GM18519 (cell line): ENCODE data around the gene RFC4.
"Not testable (repeated sequence)": the region's sequence is repeated elsewhere in the genome, so short reads cannot be mapped to it uniquely, and the experiment has no call there.

Source experiments
- ATAC-seq: cut with Tn5 transposase; IDR thresholded peaks from one replicate; pipeline ENCODE4 v1.9.1; 2021; ENCODE audit warnings: mild to moderate bottlenecking, moderate library complexity; ENCODE audit not compliant: unreplicated experiment, low FRiP score

RFC4 gene

DNA sequence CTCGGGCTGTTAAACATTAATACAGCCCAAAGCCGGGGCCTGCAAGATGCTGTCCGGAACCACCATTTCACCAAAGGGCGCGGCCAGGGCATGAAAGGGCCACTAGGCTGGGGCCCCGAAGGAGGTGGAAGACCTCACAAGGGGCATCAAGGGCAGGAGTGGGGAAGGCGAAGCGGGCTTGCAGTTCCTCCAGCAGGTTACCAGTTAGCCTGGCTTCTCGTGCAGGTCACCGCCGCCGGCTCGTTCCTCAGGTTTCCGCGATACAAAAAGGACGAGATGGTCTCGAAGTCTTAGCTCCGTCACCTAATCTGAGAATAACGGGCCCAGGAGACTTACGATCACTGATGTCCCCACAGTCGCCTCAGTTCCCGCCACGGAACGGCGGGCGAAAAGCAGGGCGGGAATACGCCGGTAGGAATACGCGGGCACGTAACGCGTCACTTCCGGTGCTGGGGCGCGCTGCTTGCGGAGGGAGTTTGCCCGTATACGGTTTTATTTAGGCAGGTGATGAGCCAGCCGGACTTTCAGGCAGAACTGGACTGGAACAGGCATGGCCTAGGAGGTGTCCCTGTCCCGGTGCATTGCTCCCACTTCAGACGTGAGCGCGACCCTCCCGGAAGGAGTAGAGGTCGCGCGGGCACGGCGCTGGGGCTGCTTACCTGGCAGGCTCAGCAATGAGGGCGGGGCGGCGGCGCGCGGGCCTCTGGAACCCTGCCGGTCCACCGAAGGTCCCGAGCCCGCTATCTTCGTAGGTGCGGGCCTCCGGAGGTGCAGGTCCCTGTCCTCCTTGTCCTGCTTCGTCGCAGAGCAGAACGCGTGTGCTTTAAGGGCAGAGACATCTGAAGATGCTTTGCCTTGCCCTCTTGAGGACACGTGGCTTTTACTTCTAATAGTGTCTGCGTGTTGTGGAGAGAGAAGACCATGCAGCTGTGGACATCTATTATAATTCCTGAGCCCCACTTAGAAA is at the start of gene RFC4:
TSS of gene RFC4 (minus strand) at position 394 of the 967 bp plus-strand sequence. CDS start 1,769 bp downstream, outside the sequence.
- ATAC-seq, result peak; percentile 65

- ATAC-seq, result no peak
Measured at GRCh38 chr3:186854954-186855353, 48.7 kb upstream of the RFC4 start.

- ATAC-seq, result no peak
Measured at GRCh38 chr3:186854146-186854545, 47.9 kb upstream of the RFC4 start.

GRCh38 chr3:186852994-186853393 is 46.7 kb upstream of the RFC4 start:
- no peak for ATAC-seq

GRCh38 chr3:186851835-186852234 is 45.6 kb upstream of the RFC4 start:
- ATAC-seq, result not testable (repeated sequence)

DNA sequence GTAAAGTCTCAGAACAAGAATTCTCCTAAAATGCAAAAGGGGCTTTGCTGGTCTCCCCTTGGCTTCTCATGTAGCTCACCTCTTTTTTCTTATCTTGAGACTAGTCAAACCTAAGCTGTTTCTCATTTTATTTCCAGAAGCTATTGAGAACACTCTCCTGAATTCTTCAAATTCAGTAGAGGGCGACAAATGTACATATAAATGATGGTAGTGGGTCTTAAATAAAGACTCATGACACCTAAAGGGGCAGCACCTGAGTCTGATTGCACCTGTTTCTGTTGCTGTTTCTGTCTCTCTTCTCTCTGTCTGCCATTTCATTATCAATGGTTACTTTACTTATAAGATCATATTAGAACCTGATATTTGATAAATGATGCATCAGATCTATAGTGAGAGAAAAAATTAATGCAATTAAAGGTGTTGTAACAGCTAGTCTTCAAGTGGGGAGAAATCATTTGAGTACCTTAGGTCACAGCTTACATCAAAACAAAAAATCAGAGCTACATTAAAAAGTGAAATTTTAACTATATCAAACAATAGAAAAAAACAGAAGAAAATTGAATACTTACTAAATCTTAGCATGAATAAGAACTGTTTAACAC is 43.2 kb upstream of the RFC4 start:
- ATAC-seq, result peak; percentile 72

DNA sequence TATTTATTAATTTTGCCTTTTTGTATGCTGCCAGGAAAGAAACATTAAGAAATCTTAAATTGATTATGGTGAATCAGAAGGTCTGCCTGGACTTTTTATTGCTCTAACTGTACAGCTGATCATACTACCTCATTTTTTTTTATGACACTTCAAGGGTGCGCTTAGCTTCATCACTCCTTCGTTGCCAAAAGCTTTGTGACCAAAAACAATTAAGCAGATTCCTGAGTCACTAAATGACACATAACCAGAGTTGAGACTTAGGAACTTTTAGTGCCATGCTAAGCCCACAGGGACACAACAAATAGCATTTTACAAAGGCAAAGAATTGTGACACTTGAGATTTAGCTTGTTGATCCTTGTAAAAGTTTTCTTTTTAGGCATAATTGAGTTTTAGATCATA is 41.2 kb upstream of the RFC4 start:
- ATAC-seq, result no peak

GRCh38 chr3:186845756-186846155 is 39.5 kb upstream of the RFC4 start:
- no peak for ATAC-seq

GRCh38 chr3:186844908-186845307 is 38.6 kb upstream of the RFC4 start:
- ATAC-seq, result no peak

- ATAC-seq, result no peak
Measured at GRCh38 chr3:186843039-186843432, 36.8 kb upstream of the RFC4 start.

GRCh38 chr3:186842426-186843038 is 36.2 kb upstream of the RFC4 start, which contains the start of gene ADIPOQ:
Gene ADIPOQ (plus strand): TSS chr3:186842710. CDS start chr3:186853059, 10,349 bp downstream.
- ATAC-seq, result no peak

DNA sequence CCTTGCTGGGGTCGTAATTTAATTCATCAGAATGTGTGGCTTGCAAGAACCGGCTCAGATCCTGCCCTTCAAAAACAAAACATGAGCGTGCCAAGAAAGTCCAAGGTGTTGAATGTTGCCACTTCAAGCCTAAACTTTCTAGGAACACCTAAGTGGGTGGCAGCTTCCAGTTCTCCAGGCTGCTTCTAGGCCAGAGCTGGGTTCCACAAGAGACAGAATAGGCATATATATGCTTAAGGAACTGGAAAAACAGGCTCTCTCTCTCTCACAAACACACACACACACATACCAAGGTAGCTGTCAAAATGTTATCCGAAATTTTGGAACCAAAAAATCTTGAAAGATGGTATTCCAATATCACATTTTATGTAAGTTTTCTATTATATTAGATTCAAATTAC is 35.3 kb upstream of the RFC4 start:
- no peak for ATAC-seq

DNA sequence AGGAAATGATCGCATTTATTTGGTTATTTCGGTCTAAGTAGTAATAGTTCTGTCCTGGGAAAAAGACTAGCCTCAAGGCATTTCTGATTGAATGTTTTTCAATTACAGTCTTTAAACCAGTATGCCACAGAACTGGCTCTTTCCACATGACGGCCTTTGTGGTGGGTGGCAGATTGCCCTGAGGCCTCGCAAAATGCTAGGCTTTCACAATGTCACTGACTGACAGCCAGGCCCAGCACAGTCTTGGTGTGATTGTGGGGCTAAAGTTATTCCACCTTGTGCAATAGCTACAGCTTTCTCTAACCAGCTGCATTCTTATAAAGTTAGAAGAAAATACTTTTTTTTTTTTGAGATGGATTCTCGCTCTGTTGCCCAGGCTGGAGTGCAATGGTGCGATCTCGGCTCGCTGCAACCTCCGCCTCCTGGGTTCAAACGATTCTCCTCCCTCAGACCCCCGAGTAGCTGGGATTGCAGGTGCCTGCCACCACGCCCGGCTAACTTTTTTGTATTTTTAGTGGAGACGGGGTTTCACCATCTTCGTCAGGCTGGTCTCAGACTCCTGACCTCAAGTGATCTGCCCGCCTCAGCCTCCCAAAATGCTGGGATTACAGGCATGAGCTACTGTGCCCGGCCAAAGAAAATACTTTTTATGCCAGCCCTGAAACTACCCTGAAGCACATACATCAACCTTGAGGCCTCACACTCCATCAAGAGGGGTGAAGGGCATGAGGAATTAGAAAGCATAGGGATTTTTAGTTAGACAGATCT is 33.8 kb upstream of the RFC4 start:
- ATAC-seq, result no peak

DNA sequence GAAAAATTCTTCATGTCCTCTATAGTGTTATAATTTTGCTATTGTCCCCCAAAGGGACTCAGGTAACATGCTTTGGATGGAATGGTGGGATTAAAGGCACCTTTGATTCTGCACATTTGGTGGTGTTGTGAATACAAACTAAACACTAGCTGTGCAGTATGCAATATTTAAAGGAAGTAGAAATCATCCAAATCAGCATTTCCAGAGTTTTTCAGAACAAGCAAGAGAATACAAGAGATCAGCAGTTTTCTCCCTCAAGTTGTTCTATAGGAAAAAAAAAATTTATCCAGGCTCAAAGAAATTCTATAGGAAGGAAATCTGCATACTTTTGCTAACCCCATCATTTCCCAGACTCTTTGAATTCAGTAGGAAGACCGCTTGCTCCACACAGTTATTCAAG is 26.0 kb upstream of the RFC4 start:
- no peak for ATAC-seq

GRCh38 chr3:186831798-186832197 is 25.5 kb upstream of the RFC4 start:
- ATAC-seq, result no peak

GRCh38 chr3:186828340-186828739 is 22.1 kb upstream of the RFC4 start:
- no peak for ATAC-seq

GRCh38 chr3:186826976-186827857 is 20.9 kb upstream of the RFC4 start:
- peak; percentile 86 for ATAC-seq

DNA sequence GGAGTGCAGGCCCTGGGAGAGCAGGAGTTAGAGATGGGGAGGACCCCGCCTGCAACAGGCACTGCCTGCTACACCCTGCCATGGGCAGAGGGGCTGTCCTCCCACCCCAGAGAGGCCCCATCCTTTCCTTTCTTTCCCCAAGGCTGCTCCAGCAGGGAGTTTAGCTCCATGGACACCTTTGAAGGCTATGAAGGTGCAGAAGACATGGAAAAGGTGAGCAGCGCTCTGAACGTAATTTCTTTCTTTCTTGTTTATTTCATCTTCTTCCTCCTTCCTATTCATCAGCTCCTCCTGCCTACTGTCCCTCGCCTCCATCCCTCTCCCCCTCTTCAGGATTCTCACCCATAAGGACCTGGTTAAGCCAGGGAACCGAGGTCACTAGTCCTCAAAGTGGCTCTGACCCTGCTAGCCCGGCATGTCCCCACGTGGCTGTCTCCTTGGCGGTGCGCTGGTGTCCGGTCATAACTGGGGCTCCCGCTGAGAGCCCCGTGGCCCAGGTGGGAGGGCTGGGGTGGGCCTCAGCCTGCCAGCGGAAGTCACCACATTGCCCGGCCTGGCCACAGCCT is 20.2 kb upstream of the RFC4 start:
- ATAC-seq, result no peak

- ATAC-seq, result no peak
Measured at GRCh38 chr3:186825872-186826409, 19.7 kb upstream of the RFC4 start.
